ENCODE results near the gene EIF3B. TPM values are rescaled to one million over a fixed set of nuclear protein-coding genes. Genes with fewer than 3 reads are reported as not detected.
"Not testable (repeated sequence)": the region's sequence is repeated elsewhere in the genome, so short reads cannot be mapped to it uniquely, and the experiment has no call there.

EIF3B gene
- total RNA-seq (100 to 1,000 TPM; 237 to 263 TPM), polyA plus RNA-seq (ENCODE audit: insufficient read depth, low read depth, low replicate concordance) (165 TPM)
- long read RNA-seq, donor 1, transcript EIF3B-202 (19 exons, 2,966 nt), result major isoform, 13 of 21 reads
- long read RNA-seq, donor 1, transcript EIF3B-201 (19 exons, 3,055 nt), result minor isoform, 8 of 21 reads
- long read RNA-seq, donor 1, partial matches to known transcripts, result 0 of 21 reads
- long read RNA-seq, donor 1, other reads (novel, unspliced or antisense), result 0 of 21 reads
- long read RNA-seq, donor 2, transcript EIF3B-201 (19 exons, 3,055 nt), result minor isoform, 5 of 16 reads
- long read RNA-seq, donor 2, transcript EIF3B-202 (19 exons, 2,966 nt), result major isoform, 11 of 16 reads
- long read RNA-seq, donor 2, partial matches to known transcripts, result 0 of 16 reads
- long read RNA-seq, donor 2, other reads (novel, unspliced or antisense), result 0 of 16 reads

DNA sequence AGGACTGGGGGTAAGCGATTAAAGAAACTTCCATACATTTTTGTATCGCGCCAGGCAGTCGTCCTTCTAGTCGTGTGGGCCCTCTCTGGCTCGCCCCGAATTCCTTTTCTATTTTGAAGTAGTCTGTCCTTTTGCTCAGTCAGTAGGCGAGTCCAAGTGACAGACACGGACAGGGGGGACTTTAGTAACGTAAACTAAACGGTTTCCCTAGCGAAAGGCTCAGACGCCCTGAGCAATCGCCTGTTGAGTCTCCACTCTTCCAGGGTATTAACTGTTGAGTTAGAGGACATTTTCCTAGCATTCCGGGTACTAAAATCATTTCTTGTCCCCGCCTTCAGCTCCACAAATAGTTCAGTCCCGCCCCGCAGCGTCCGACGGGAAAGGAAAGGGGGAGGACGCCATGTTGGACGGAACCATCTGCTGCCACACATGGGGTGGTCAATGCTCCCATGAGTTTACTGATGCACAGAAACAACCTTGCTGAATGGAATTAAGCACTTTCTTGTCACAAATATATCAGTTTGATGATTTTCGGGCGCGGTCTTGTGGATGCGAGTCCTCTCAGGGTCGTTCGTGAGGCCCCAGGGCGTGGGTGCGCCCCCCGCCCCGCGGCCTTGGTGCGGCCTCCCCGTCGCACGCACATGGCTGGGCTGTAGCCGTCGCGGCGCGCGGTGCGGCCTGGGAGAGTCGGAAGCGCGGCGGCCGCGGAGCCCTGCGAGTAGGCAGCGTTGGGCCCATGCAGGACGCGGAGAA lies at the start of gene EIF3B:
TSS of gene EIF3B (plus strand) at position 642 of the 753 bp plus-strand sequence. CDS start at position 737, 95 bp downstream.
- DNase-seq, result peak; percentile 89
- Histone ChIP-seq H3K4me1 (peaks cover 30% of the 10 kb centered on the region), H3K27me3 (no peaks in the 10 kb centered on the region), H3K36me3 (ENCODE audit: low read depth, missing control alignments) (no peaks in the 10 kb centered on the region), H3K27ac (peak within 1 kb of the TSS; percentile 99 to 100), H3K9me3 (no peaks in the 10 kb centered on the region), H3K4me3 (peak within 1 kb of the TSS; percentile 98 to 99)
- TF ChIP-seq, protein P1, sequence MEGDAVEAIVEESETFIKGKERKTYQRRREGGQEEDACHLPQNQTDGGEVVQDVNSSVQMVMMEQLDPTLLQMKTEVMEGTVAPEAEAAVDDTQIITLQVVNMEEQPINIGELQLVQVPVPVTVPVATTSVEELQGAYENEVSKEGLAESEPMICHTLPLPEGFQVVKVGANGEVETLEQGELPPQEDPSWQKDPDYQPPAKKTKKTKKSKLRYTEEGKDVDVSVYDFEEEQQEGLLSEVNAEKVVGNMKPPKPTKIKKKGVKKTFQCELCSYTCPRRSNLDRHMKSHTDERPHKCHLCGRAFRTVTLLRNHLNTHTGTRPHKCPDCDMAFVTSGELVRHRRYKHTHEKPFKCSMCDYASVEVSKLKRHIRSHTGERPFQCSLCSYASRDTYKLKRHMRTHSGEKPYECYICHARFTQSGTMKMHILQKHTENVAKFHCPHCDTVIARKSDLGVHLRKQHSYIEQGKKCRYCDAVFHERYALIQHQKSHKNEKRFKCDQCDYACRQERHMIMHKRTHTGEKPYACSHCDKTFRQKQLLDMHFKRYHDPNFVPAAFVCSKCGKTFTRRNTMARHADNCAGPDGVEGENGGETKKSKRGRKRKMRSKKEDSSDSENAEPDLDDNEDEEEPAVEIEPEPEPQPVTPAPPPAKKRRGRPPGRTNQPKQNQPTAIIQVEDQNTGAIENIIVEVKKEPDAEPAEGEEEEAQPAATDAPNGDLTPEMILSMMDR (IDR thresholded peaks at IDR 0.05), result peak in 1 of 3 experiments; percentile 34
- TF ChIP-seq POLR2A (IDR thresholded peaks at IDR 0.05), result no peak
- 0% methylated on average over 23 to 45 of the region's 55 CpGs for WGBS, 2 donors
- intact Hi-C loops (cut with DNase I; ENCODE audit: low total_unique reads), result no loop called here

DNA sequence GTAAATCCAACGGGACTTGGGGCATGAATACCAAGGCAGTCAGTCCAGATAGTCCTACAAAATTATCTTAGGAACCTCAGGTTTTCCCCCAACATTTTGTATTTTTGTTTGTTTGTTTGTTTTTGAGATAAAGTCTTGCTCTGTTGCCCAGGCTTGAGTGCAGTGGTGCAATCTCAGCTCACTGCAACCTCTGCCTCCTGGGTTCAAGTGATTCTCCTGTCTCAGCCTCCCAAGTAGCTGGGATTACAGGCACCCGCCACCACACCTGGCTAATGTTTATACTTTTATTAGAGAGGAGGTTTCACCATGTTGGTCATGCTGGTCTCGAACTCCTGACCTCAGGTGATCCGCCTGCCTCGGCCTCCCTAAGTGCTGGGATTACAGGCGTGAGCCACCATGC lies 49.4 kb upstream of the EIF3B start:
- H3K36me3 ChIP-seq (ENCODE audit: low read depth, missing control alignments); H3K4me3 ChIP-seq; H3K9me3 ChIP-seq; H3K27me3 ChIP-seq; DNase-seq; H3K4me1 ChIP-seq; intact Hi-C loops (cut with DNase I; ENCODE audit: low total_unique reads): not testable (repeated sequence)
- H3K27ac ChIP-seq, result peak overlapping the region; percentile 16 to 63
- 84% methylated on average over 6 of the region's 6 CpGs for WGBS, 2 donors

DNA sequence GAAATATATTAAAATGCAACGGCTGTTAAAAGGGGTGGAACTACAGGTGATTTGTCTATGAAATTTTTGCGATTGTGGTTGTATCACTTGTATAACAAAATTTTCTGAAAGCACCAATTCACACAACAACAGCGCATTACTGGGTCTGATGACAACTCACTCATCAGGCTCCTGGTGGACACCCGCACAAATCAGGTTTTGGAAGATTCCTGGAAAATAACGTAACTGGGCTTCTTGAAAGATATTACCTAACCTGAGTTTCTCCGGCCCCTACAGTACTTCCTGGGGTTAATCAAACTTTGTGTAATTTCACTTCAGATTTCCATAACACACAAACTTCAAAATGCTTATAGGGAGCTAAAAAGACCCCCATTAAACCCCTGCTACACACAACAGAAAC lies 47.9 kb upstream of the EIF3B start:
- H3K4me3 ChIP-seq, result no peak overlapping the region
- TF ChIP-seq POLR2A (IDR thresholded peaks at IDR 0.05), result no peak
- TF ChIP-seq, protein P1 (IDR thresholded peaks at IDR 0.05), result no peak
- WGBS, 2 donors, result 84 to 92% methylated on average over 6 of the region's 6 CpGs
- no peaks in the 10 kb centered on the region for H3K36me3 ChIP-seq (ENCODE audit: low read depth, missing control alignments)
- intact Hi-C loops (cut with DNase I; ENCODE audit: low total_unique reads), result no loop called here
- no peak overlapping the region for H3K27ac ChIP-seq
- H3K4me1 ChIP-seq, result peaks cover 14% of the 10 kb centered on the region
- no peaks in the 10 kb centered on the region for H3K9me3 ChIP-seq
- H3K27me3 ChIP-seq, result no peaks in the 10 kb centered on the region
- no peak for DNase-seq

DNA sequence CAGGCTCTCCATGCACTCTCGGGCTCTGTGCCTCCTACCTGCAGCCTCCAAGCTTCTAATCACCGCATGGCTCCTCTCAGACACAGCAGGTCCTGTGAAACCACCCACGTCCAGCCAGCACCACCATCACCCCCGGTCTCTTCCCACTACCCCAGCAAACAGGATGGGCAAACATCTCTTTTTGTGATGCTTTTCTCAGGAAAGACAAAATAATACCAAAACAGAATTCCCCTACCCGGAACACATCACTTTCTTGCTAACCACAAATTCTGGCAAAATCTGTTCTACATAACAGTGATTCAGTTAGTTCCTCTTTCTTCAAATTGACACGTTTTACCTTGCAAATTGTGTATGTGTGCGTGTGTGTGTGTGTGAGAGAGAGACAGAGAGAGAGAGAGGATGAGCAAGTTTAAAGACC lies 46.9 kb upstream of the EIF3B start:
- peaks cover 21% of the 10 kb centered on the region for H3K4me1 ChIP-seq
- intact Hi-C loops (cut with DNase I; ENCODE audit: low total_unique reads), result no loop called here
- 67 to 76% methylated on average over 7 of the region's 7 CpGs for WGBS, 2 donors

More for the DNA sequence above, 46.9 kb upstream of the EIF3B start:
- Histone ChIP-seq H3K9me3 (no peaks in the 10 kb centered on the region), H3K27me3 (no peaks in the 10 kb centered on the region), H3K36me3 (ENCODE audit: low read depth, missing control alignments) (no peaks in the 10 kb centered on the region), H3K4me3 (no peak overlapping the region), H3K27ac (no peak overlapping the region)
- DNase-seq, result no peak
- TF ChIP-seq, protein P1 (IDR thresholded peaks at IDR 0.05), result no peak
- TF ChIP-seq POLR2A (IDR thresholded peaks at IDR 0.05), result no peak

Data from testis (tissue), 5 donors.